ENCODE data around the gene CTNND1.

GRCh38 chr11:57801183-57801485, 39.5 kb downstream of the CTNND1 start:
- TF ChIP-seq PRMT5 (CRISPR knock-in tag; IDR thresholded peaks at IDR 0.05), result no peak
- no peak for TF ChIP-seq SMAD1 (IDR thresholded peaks at IDR 0.05; ENCODE audit: low read depth, low read length, partially characterized antibody)
- TF ChIP-seq ZZZ3 (IDR thresholded peaks at IDR 0.05), result no peak
- no peak for TF ChIP-seq ZNF324 (CRISPR knock-in tag; IDR thresholded peaks at IDR 0.05)
- TF ChIP-seq PHB2 (IDR thresholded peaks at IDR 0.05; ENCODE audit: low read depth), result no peak

Measured in K562 (cell line).